Body of pancreas (tissue), 4 donors: Measurements from ENCODE around the gene CABP7.

Experiments used
- POLR2A ChIP-seq, 3 donors: fragments of 450-650 bp; IDR thresholded peaks; one replicate each; pipeline ENCODE4 v1.6.1; 2016; ENCODE audit warnings: antibody characterized with exemption in 3 of 3, mild to moderate bottlenecking in 2 of 3
- TF ChIP-seq, protein P1 (sequence below), 7 experiments: fragments of 450-650 bp in 4 of 7; fragments of 200-600 bp in 3 of 7; sonication (generic) in 3 of 7; IDR thresholded peaks; one replicate each; pipeline ENCODE4 v1.5.1; 2016 to 2019; ENCODE audit warnings: antibody characterized with exemption in 7 of 7

DNA sequence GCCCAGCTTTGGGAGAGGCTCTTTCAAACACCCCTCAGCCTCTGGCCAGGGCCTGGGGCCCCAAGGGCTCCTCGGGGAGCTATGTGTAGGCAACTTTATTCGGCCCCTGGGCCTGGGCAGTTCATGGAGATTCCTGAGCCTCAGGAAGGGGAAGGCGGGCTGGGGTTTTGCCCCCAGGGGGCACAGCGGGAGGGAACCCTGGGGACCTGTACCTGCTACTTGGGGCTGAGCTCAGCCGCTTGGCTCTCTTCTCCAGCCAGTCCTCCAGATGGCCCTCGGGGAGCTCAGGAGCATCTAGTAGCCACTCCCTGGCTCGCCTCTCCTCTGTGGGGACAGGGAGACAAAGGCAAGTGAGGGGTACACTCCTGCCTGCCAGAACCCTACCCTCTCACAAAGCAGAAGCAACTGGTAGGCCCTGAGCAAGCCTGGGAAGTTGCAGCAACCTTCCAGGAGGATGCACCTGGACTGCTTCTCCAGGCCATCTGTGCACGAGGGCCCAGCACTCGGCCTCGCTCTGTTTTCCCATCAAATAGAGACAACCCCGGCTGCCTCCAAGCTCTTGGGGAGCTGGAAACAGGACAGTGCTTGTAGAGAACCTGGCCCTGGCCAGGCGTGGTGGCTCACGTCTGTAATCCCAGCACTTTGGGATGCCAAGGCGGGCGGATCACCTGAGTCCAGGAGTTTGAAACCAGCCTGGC, 18.5 kb downstream of the CABP7 start:
- TF ChIP-seq, protein P1, sequence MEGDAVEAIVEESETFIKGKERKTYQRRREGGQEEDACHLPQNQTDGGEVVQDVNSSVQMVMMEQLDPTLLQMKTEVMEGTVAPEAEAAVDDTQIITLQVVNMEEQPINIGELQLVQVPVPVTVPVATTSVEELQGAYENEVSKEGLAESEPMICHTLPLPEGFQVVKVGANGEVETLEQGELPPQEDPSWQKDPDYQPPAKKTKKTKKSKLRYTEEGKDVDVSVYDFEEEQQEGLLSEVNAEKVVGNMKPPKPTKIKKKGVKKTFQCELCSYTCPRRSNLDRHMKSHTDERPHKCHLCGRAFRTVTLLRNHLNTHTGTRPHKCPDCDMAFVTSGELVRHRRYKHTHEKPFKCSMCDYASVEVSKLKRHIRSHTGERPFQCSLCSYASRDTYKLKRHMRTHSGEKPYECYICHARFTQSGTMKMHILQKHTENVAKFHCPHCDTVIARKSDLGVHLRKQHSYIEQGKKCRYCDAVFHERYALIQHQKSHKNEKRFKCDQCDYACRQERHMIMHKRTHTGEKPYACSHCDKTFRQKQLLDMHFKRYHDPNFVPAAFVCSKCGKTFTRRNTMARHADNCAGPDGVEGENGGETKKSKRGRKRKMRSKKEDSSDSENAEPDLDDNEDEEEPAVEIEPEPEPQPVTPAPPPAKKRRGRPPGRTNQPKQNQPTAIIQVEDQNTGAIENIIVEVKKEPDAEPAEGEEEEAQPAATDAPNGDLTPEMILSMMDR (IDR thresholded peaks at IDR 0.05), result no peak
- no peak for TF ChIP-seq POLR2A (IDR thresholded peaks at IDR 0.05)
